ENCODE results near the gene NAP1L4.

The NAP1L4 gene

DNA sequence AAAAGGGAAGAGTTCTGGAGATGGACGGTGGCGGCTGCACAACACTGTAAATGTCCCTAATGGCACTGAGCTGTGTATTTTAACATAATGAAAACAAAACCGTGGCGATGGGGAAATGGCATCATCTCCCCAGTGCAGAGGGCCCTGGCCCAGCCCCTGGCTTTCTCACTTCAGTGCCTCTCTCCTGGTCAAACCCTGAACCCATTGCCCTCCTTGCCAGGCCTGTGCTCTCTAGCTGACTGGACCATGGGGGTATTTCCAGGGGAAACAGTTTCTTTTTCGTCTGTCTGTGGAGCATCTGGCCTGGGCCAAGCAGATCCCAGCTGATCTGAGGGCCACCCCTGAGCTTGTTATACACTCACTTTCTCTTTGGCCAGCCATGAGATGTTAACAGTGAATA, 17.4 kb upstream of the NAP1L4 start:
- Histone ChIP-seq H3K4me3 (ENCODE audit: low read length, poor library complexity, severe bottlenecking) (no peak overlapping the region), H3K4me1 (ENCODE audit: insufficient read depth, low read length, poor library complexity, severe bottlenecking) (no peaks in the 10 kb centered on the region), H4K20me1 (ENCODE audit: insufficient read depth, low read length, poor library complexity, severe bottlenecking) (no peaks in the 10 kb centered on the region), H2AFZ (ENCODE audit: low read length) (no peak overlapping the region), H3K9me3 (ENCODE audit: insufficient read depth, low read depth, low read length) (no peaks in the 10 kb centered on the region), H3K36me3 (ENCODE audit: insufficient read depth, low read length) (peaks cover 11% of the 10 kb centered on the region; the same call in 1 of the 2 replicates), H3K9me2 (replicated peaks; ENCODE audit: low read depth, low read length) (no peaks in the 10 kb centered on the region), H3K4me2 (ENCODE audit: low read depth, low read length, poor library complexity, severe bottlenecking) (no peak overlapping the region), H3K9ac (ENCODE audit: low read depth, low read length, poor library complexity, severe bottlenecking) (no peak overlapping the region), H3K79me2 (ENCODE audit: insufficient read depth, low read length) (no peaks in the 10 kb centered on the region), H3F3A (ENCODE audit: low read depth) (no peaks in the 10 kb centered on the region), H3K27me3 (ENCODE audit: insufficient read depth, low read length, poor library complexity, severe bottlenecking) (no peaks in the 10 kb centered on the region)
- TF ChIP-seq, protein P1, sequence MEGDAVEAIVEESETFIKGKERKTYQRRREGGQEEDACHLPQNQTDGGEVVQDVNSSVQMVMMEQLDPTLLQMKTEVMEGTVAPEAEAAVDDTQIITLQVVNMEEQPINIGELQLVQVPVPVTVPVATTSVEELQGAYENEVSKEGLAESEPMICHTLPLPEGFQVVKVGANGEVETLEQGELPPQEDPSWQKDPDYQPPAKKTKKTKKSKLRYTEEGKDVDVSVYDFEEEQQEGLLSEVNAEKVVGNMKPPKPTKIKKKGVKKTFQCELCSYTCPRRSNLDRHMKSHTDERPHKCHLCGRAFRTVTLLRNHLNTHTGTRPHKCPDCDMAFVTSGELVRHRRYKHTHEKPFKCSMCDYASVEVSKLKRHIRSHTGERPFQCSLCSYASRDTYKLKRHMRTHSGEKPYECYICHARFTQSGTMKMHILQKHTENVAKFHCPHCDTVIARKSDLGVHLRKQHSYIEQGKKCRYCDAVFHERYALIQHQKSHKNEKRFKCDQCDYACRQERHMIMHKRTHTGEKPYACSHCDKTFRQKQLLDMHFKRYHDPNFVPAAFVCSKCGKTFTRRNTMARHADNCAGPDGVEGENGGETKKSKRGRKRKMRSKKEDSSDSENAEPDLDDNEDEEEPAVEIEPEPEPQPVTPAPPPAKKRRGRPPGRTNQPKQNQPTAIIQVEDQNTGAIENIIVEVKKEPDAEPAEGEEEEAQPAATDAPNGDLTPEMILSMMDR (conservative IDR thresholded peaks at IDR 0.05; ENCODE audit: low read length), result no peak
- TF ChIP-seq EZH2phosphoT487 (IDR thresholded peaks at IDR 0.05; ENCODE audit: borderline replicate concordance), result no peak

DNA sequence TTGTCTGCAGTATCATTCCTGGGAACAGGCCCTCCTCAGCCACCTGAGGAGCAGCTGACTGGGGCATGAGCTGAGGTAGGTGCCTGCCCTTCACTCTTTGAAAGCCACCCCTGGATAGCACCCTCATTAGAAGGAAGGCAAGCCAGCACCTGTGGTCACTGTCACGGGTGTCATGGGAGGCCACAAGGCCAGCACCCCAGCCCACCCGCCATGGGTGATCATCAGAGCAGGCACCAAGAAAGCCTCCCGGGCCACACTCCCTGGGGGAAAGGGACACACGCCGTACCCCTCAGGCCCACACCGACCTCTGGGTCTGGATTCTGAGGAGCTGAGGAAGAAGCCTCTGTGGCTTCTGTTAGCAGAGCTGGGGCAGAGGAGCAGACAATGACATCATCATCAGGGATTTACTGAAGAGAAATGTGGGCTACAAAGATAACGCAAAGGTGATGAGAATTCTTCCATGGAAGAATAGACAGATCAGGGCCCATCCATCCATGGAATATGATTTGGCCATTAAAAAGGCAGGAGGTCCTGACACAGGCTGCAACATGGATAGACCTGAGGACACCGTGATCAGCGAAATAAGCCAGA, 16.7 kb upstream of the NAP1L4 start:
- H3F3A ChIP-seq (ENCODE audit: low read depth), result no peaks in the 10 kb centered on the region
- H3K36me3 ChIP-seq (ENCODE audit: insufficient read depth, low read length), result peaks cover 17% of the 10 kb centered on the region; the same call in 1 of the 2 replicates
- H3K4me1 ChIP-seq (ENCODE audit: insufficient read depth, low read length, poor library complexity, severe bottlenecking), result no peaks in the 10 kb centered on the region

DNA sequence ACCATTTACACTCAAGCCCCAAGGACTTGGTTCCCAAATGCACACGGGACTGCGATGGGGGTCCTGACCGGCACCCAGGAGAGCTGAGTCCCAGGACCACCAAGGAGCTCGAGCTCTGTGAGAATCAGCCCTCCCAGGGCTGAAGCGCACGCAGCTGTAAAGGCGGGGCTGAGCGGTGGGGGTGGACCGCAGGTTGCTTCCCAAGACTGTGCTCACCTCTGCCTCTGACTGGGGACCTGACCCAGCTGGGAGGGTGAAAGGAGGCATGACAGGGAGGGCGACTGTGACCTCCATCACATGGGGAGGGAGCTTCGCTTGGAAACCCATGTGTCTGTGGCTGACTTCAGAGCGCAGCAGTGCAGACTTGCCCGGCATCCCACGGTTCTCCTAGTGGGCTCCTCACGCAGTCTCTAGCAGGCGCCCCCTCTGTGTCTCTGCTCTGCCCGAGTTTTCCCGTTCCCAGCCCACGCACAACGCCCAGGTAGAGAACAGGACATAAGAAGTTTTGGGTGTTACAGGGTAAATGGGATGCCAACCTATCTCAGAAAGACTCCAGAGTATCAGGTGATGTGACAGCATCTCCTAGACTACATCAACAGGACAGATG, 15.4 kb upstream of the NAP1L4 start:
- TF ChIP-seq, protein P1 (conservative IDR thresholded peaks at IDR 0.05; ENCODE audit: low read length), result no peak
- no peak for TF ChIP-seq EZH2phosphoT487 (IDR thresholded peaks at IDR 0.05; ENCODE audit: borderline replicate concordance)
- Histone ChIP-seq H4K20me1 (ENCODE audit: insufficient read depth, low read length, poor library complexity, severe bottlenecking) (no peaks in the 10 kb centered on the region), H3K27me3 (ENCODE audit: insufficient read depth, low read length, poor library complexity, severe bottlenecking) (no peaks in the 10 kb centered on the region), H3K4me2 (ENCODE audit: low read depth, low read length, poor library complexity, severe bottlenecking) (no peak overlapping the region), H3K9ac (ENCODE audit: low read depth, low read length, poor library complexity, severe bottlenecking) (no peak overlapping the region), H3K79me2 (ENCODE audit: insufficient read depth, low read length) (no peaks in the 10 kb centered on the region), H3K4me1 (ENCODE audit: insufficient read depth, low read length, poor library complexity, severe bottlenecking) (no peaks in the 10 kb centered on the region), H3F3A (ENCODE audit: low read depth) (no peaks in the 10 kb centered on the region), H3K9me2 (replicated peaks; ENCODE audit: low read depth, low read length) (no peaks in the 10 kb centered on the region), H3K36me3 (ENCODE audit: insufficient read depth, low read length) (peaks cover 20% of the 10 kb centered on the region; the same call in 1 of the 2 replicates), H2AFZ (ENCODE audit: low read length) (no peak overlapping the region), H3K9me3 (ENCODE audit: insufficient read depth, low read depth, low read length) (no peaks in the 10 kb centered on the region), H3K4me3 (ENCODE audit: low read length, poor library complexity, severe bottlenecking) (no peak overlapping the region)

More for the DNA sequence above, 16.7 kb upstream of the NAP1L4 start:
- no peaks in the 10 kb centered on the region for H4K20me1 ChIP-seq (ENCODE audit: insufficient read depth, low read length, poor library complexity, severe bottlenecking)
- no peaks in the 10 kb centered on the region for H3K27me3 ChIP-seq (ENCODE audit: insufficient read depth, low read length, poor library complexity, severe bottlenecking)
- no peaks in the 10 kb centered on the region for H3K79me2 ChIP-seq (ENCODE audit: insufficient read depth, low read length)
- no peaks in the 10 kb centered on the region for H3K9me3 ChIP-seq (ENCODE audit: insufficient read depth, low read depth, low read length)
- H3K4me2 ChIP-seq (ENCODE audit: low read depth, low read length, poor library complexity, severe bottlenecking), result no peak overlapping the region
- no peak overlapping the region for H3K9ac ChIP-seq (ENCODE audit: low read depth, low read length, poor library complexity, severe bottlenecking)
- H2AFZ ChIP-seq (ENCODE audit: low read length), result no peak overlapping the region
- H3K4me3 ChIP-seq (ENCODE audit: low read length, poor library complexity, severe bottlenecking), result no peak overlapping the region
- no peaks in the 10 kb centered on the region for H3K9me2 ChIP-seq (replicated peaks; ENCODE audit: low read depth, low read length)
- TF ChIP-seq, protein P1 (conservative IDR thresholded peaks at IDR 0.05; ENCODE audit: low read length), result no peak
- no peak for TF ChIP-seq EZH2phosphoT487 (IDR thresholded peaks at IDR 0.05; ENCODE audit: borderline replicate concordance)
